LHCN-M2 (cell line): Measurements from ENCODE around the gene CFDP1. TPM values are rescaled to one million over a fixed set of nuclear protein-coding genes. Genes with fewer than 3 reads are reported as not detected.

Experiments
- DNase-seq: peaks from one replicate; pipeline ENCODE4 v3.0.0-alpha.2; 2012; ENCODE audit warnings: low read depth
- total RNA-seq: library from RNA; depleted of rRNA; stranded (reverse); fragments of >200 nt; gene quantifications from 2 replicates; pipeline ENCODE4 v1.2.3, GENCODE V29; 2014

CFDP1 gene
- total RNA-seq, 1 experiment from 2014 or later, result 63.3 TPM

DNA sequence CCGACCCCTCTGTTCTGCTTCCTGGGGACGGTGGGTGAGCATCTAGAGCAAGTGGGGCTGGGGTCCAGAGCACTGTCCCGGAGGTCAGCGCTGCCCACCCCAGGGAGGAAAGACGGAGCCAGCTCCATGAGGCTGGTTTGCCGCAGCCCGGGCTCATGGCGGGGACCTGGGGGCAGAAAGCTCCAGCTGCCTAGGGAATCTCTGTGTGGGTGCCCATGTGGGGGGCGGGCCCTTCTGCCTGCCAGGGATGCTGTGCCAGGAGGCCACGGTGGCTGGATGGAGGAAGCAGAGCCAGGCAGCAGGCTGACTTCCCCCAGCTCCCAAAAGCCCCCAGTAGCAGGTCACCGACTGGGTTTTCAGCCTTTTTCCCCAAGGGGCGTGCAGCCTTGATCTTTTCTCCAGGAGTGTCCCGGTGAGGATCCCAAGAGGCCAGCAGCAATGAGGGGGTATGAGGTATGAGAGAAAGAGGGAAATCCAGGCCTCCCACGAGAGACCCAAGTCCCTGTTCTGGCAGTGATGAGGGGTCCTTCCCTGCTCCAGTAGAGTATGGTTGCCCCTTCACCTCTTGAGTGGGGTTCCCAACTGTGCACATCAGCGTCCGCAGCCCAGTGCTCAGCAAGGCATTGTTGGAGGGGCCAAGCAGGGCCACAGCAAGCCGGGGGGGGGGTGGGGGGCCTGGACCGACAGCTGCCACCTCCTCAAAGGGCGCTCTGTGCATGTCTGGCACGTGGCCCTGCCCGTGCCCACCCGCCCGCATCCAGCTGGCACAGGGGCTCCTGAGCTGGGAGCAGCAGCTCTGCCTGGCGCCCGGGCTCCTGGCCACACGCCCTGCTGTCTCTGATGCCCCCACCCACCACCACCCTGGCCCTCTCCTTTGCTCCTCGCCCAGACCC is 166.3 kb downstream of the CFDP1 start:
- no peak for DNase-seq

- peak; percentile 67 for DNase-seq
Observed at GRCh38 chr16:75265911-75266701, 167.2 kb downstream of the CFDP1 start.

GRCh38 chr16:75264999-75265910 is 168.0 kb downstream of the CFDP1 start:
- no peak for DNase-seq

- DNase-seq, result no peak
Observed at GRCh38 chr16:75264457-75264998, 168.8 kb downstream of the CFDP1 start.

GRCh38 chr16:75263963-75264445 is 169.3 kb downstream of the CFDP1 start:
- peak; percentile 49 for DNase-seq

DNA sequence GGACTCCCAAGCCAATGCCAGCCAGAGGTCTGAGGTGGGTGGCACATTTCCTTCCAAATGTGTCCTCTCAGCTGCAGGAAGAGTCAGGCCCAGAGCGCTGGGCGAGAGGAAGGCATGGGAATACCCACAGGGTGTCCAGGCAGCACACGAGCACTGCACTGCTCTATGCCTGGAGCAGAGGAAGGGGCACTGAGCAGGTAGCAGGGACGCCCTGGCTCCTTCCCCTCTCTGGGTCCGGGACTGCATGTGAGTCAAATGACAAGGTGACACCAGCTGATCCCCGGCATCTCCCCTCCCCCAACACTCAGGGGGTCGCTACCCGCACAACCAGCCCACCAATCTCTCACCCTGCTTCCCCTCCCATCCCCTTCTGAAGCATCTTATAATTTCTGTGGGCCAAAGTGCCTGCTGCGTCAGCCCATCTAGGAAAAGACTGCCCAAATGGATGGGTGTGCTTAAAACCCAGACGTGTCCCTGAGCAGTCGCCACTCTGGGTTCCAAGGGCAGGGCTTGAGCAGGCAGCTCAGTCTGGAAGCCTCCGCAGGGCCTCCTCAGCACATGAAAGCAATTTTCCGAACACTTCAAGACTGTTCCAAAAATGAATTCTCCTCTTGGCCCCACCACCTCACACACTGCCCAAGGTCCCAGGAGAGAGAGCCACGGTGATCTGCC is 169.9 kb downstream of the CFDP1 start:
- DNase-seq, result no peak

GRCh38 chr16:75262800-75263127 is 170.5 kb downstream of the CFDP1 start:
- DNase-seq, result no peak

DNA sequence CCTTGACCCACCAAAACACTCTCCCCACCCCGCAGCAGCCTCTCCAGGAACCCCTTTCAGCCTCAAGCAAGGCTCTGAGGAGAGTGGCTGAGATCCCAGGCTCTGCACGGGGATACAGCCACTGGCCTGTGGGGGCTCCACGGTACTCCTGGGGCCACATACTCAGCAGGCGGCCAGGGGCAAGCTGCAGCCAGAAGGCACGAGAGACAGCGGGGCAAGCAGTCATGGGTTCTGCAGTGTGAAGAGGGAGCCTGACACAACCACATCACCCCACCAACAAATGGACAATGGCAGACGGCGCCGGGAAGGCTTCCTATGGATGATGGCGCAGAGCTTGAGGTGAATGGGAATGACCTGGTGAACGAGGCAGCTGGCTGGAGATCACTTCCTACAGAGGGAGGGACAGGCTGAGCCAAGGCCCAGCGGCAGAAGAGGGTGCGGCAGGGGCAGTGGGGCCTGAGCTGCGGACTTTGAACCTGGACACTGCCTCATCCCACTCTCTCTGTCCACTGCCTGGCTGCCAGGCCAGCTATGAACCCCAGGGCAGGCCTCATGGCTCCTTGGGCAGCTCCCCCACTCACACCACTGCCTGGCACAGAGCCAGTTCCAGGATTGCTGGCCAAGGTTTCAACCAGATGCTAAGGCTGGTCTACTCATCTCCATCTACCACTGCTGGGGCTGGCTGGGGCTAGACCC is 171.1 kb downstream of the CFDP1 start:
- no peak for DNase-seq

- no peak for DNase-seq
Observed at GRCh38 chr16:75261590-75262078, 171.7 kb downstream of the CFDP1 start.

DNA sequence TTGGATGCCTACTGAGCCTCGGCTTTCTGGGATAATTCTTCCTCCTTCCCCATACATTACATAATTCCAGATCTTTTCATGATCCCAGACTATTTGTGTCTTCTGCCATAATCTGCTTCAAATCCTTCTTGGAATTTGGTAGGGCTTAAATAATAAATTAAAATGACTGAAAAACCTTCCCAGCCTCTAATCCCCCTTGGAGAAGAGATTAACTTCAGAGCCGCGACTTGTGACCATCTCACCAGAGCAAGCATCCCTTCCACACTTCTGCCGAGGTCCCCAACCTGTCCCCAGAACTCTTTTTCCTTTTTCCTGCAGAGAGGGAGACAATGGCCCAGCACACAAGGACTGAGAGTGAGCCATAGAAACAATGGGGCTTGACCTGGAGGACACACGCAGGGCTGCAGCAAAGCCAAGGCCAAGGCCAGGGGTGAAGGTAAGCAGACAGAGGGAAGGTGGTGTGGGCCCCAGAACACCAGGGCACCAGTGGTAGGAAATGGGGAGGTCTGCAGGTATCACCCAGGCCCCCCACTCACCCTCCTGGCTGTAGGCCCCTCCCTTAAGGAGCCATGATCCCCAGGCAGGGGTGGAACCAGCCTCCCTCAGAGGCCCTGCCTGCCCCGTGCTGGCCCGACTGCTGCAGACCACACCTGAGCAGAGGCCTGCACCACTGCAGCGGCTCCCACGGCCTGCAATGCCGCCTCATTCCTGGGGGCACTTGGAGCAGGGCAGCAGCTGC is 172.3 kb downstream of the CFDP1 start:
- DNase-seq, result no peak

DNA sequence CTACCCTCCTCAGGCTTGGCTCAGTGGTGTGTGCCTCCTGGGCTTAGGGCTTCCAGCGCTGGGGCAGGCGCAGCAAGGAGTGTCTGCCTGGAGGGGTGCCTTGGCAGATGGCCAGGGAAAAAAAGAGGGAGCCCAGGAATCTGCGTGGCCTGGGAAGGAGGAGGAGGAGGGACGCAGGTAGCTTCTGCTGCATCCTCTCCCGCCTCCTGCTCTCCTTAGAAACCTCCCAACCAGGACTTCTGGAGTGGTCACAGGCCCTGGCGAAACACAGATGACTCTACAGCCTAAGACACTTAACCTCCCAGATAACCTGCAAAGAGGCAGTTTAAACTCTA is 174.5 kb downstream of the CFDP1 start:
- DNase-seq, result no peak

- no peak for DNase-seq
Observed at GRCh38 chr16:75257886-75258806, 175.2 kb downstream of the CFDP1 start.

GRCh38 chr16:75256696-75257343 is 176.5 kb downstream of the CFDP1 start:
- peak; percentile 61 for DNase-seq

DNA sequence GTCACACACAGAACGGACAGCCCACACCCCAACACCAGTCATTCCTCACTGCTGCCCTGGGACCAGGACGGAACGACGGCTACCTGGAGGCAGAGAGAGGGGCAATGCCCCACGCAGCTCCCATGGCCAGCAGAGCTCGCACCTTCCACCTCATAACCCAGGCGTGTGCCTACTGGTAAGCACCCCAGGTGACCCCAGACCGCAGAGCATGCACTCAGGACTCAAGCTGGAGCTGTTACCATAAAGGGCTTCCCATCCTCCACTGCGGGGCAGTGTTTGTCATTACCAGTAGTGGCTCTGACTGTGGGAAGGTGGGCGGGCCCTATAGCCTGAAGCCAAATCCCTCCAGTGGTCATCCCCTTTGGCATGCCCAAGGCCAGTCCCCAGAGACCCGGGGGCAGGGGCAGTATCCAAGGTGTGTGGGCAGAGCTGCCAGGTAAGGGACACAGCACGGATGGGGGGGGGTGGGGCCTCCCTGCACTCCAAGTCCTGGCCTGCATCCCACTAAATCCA is 177.2 kb downstream of the CFDP1 start:
- no peak for DNase-seq

- DNase-seq, result peak; percentile 92
Observed at GRCh38 chr16:75254359-75254837, 178.9 kb downstream of the CFDP1 start.

DNA sequence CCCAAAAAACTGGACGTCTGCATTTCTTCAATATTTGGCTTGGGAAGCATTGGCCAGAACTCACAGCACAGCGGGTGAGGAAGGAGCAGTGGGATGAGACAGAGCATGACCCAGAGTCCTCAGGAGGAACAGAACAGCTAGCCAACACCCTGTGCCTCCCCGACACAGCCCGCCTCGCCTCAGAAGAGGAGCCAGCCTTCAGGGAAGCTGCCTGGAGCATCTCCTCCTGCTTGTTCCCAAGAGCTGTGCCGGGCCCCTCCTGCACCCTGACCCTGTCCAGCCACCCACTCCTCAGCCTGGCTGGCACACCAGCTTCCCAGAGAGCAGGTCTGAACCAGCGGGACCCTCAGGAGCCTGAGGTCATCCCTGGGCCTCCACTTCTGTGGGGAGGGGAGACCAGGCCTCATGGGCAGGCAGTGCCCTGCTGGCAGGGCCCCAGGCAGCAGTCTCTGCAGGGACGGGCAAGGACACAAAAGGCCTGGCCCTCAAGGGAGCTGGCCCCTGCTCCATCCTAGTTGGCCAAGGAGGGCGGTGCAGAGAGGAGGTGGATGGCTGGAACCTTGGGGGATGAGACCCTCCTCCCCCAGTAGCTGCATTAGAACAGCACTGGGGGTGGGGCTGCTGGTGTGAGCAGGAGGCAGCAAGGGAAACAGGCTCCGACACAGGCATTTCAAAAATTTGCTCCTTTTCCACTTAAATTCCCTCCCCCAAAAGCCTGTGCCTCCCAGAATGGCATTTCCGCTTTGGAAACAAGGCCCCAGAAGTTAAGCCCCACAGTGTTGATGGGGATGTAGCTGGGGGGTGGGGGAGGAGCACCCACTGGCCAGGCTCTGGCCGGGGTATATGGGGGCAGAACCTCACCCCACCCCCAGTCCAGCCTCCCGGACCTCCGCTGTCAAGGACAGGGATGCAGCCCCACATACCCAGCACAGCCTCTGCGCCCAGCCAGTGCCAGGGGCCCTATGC is 180.1 kb downstream of the CFDP1 start:
- no peak for DNase-seq
